DMS114 treated with DMSO at 0.1 percent for 48 hours (cell line): ENCODE measurements around the gene CTPS2.
"Not testable (repeated sequence)": the region's sequence is repeated elsewhere in the genome, so short reads cannot be mapped to it uniquely, and the experiment has no call there.

Experiments used
- DNase-seq: peaks from one replicate; lab custom pipeline; 2025; ENCODE audit not compliant: unreplicated experiment; lab: John Stamatoyannopoulos, UW

CTPS2 gene

GRCh38 chrX:16712548-16713155 is at the start of gene CTPS2:
Gene CTPS2, minus strand, starts transcription at chrX:16712669. Its CDS starts 9,767 bp downstream, at chrX:16702902.
- DNase-seq, result no peak

GRCh38 chrX:16761500-16761899 is 49.0 kb upstream of the CTPS2 start:
- not testable (repeated sequence) for DNase-seq

GRCh38 chrX:16756724-16757123 is 44.3 kb upstream of the CTPS2 start:
- no peak for DNase-seq

GRCh38 chrX:16754019-16754418 is 41.5 kb upstream of the CTPS2 start:
- DNase-seq, result no peak

GRCh38 chrX:16750136-16750535 is 37.7 kb upstream of the CTPS2 start:
- no peak for DNase-seq

- no peak for DNase-seq
These were observed 36.0 kb upstream of the CTPS2 start for GRCh38 chrX:16748425-16748824.

- no peak for DNase-seq
These were observed 33.2 kb upstream of the CTPS2 start for GRCh38 chrX:16745659-16746058.

- no peak for DNase-seq
These were observed 32.6 kb upstream of the CTPS2 start for GRCh38 chrX:16745102-16745501.

GRCh38 chrX:16743604-16744325 is 31.3 kb upstream of the CTPS2 start:
- no peak for DNase-seq

GRCh38 chrX:16739574-16739973 is 27.1 kb upstream of the CTPS2 start:
- DNase-seq, result no peak

- DNase-seq, result no peak
These were observed 24.6 kb upstream of the CTPS2 start for GRCh38 chrX:16737024-16737423.

- no peak for DNase-seq
These were observed 20.5 kb upstream of the CTPS2 start for GRCh38 chrX:16733013-16733412.

GRCh38 chrX:16730450-16730849 is 18.0 kb upstream of the CTPS2 start:
- DNase-seq, result no peak

- DNase-seq, result no peak
These were observed 15.2 kb upstream of the CTPS2 start for GRCh38 chrX:16727637-16728036.

- not testable (repeated sequence) for DNase-seq
These were observed 14.0 kb upstream of the CTPS2 start for GRCh38 chrX:16726347-16726988.

- DNase-seq, result no peak
These were observed 12.6 kb upstream of the CTPS2 start for GRCh38 chrX:16725072-16725471.

- no peak for DNase-seq
These were observed 10.0 kb upstream of the CTPS2 start for GRCh38 chrX:16722481-16722880.

- peak; percentile 85 for DNase-seq
These were observed 7.0 kb upstream of the CTPS2 start, which contains the start of gene SYAP1 for GRCh38 chrX:16719334-16720084. Gene SYAP1, plus strand, starts transcription at chrX:16719612. Its CDS starts 113 bp downstream, at chrX:16719725.

- no peak for DNase-seq
These were observed 6.4 kb upstream of the CTPS2 start for GRCh38 chrX:16718824-16719333.

- not testable (repeated sequence) for DNase-seq
These were observed 4.0 kb upstream of the CTPS2 start for GRCh38 chrX:16716451-16716850.

- not testable (repeated sequence) for DNase-seq
These were observed 3.2 kb upstream of the CTPS2 start for GRCh38 chrX:16715638-16716037.
